ENCODE data around the gene UGDH. TPM values are rescaled to one million over a fixed set of nuclear protein-coding genes. Genes with fewer than 3 reads are reported as not detected.
A peak's percentile ranks its signal among the peaks of the same experiment; 100 is the strongest.

Gene UGDH
- total and polyA plus RNA-seq, 9 of the 15 experiments (the other 6 are each of a cell fraction or from before 2014, with no cell fraction given) = 5.5 to 21.7 (median 16.2) TPM

- no peak for FAIRE-seq
- POLR2A ChIA-PET = interaction anchor here (1.1 kb wide), 1 partner anchor 90 kb away, joined by 3 read pairs; the partner anchor contains the start of gene SMIM14
- Histone ChIP-seq H3K9ac (ENCODE audit: insufficient read depth in 1 of 2, low read depth in 2 of 2, low read length in 2 of 2) (no peak overlapping the region), H3K27me3 (ENCODE audit: control insufficient read depth in 2 of 2, insufficient read depth in 2 of 2, low read length in 2 of 2) (no peaks in the 10 kb centered on the region), H2AFZ (ENCODE audit: low read depth, low read length) (no peak overlapping the region), H4K20me1 (replicated peaks; ENCODE audit: control insufficient read depth, insufficient read depth, low read length) (no peaks in the 10 kb centered on the region), H3K4me1 (replicated peaks in 1 of 2; ENCODE audit: control insufficient read depth in 2 of 2, insufficient read depth in 2 of 2, low read length in 2 of 2) (no peaks in the 10 kb centered on the region), H3K9me3 (replicated peaks; ENCODE audit: control insufficient read depth, insufficient read depth, low read depth, low read length) (no peaks in the 10 kb centered on the region), H3K79me2 (ENCODE audit: control insufficient read depth, insufficient read depth, low read length) (no peaks in the 10 kb centered on the region), H3K27ac (ENCODE audit: extremely low read depth, low read depth, low read length) (no peak overlapping the region), H3K4me3 (no peak overlapping the region), H3K36me3 (ENCODE audit: control insufficient read depth, insufficient read depth, low read length) (no peaks in the 10 kb centered on the region), H3K4me2 (ENCODE audit: insufficient read depth, low read length) (no peak overlapping the region), H3K9me1 (ENCODE audit: control insufficient read depth, insufficient read depth, low read length) (no peaks in the 10 kb centered on the region)
- in situ Hi-C loops (cut with MboI) (no loop called here), intact Hi-C loops (cut with micrococcal nuclease) (no loop called here)
- BruUV-seq (replicated peaks) = no TSS peak
- 33% methylated on average over 3 of the region's 3 CpGs for WGBS (ENCODE audit: insufficient coverage, low coverage, missing lambda C conversion rate)
- ATAC-seq = no peak
- DNase-seq (ENCODE audit: extremely low read depth in 1 of 4, low spot score in 3 of 4) = no peak
- CTCF ChIA-PET (ENCODE audit: low intra/inter-chr PET ratio) = no interaction called here
- TF ChIP-seq, protein P1, sequence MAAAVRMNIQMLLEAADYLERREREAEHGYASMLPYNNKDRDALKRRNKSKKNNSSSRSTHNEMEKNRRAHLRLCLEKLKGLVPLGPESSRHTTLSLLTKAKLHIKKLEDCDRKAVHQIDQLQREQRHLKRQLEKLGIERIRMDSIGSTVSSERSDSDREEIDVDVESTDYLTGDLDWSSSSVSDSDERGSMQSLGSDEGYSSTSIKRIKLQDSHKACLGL (CRISPR knock-in tag; IDR thresholded peaks at IDR 0.05; ENCODE audit: borderline replicate concordance, poor library complexity, severe bottlenecking) = no peak
- TF ChIP-seq MEF2A (IDR thresholded peaks at IDR 0.05; ENCODE audit: control insufficient read depth, low read depth, low read length) (no peak), ZNF121 (CRISPR knock-in tag; conservative IDR thresholded peaks at IDR 0.05) (0 out of 2 replicates have a peak, but pooled peaks have one; percentile 30), FOXP1 (CRISPR knock-in tag; IDR thresholded peaks at IDR 0.05) (no peak), SMARCA5 (IDR thresholded peaks at IDR 0.05) (no peak)
These were observed 21.3 kb upstream of the UGDH start for GRCh38 chr4:39548425-39549067.
